ENCODE measurements around the gene RAD51B. TPM values are rescaled to one million over a fixed set of nuclear protein-coding genes. Genes with fewer than 3 reads are reported as not detected.
"Not testable (repeated sequence)": the region's sequence is repeated elsewhere in the genome, so short reads cannot be mapped to it uniquely, and the experiment has no call there.

The RAD51B gene
- total RNA-seq, 2 donors from 2014 or later, result 13.7 to 15.1 TPM

- intact Hi-C loops (cut with DNase I), result no loop called here
These were observed 866.0 kb downstream of the RAD51B start for GRCh38 chr14:68685419-68686204.

GRCh38 chr14:68686205-68686465 lies 866.6 kb downstream of the RAD51B start:
- no peak for DNase-seq (ENCODE audit: low spot score)
- intact Hi-C loops (cut with DNase I), result no loop called here

More at GRCh38 chr14:68685419-68686204, 866.0 kb downstream of the RAD51B start:
- peak; percentile 80 for DNase-seq (ENCODE audit: low spot score)

DNA sequence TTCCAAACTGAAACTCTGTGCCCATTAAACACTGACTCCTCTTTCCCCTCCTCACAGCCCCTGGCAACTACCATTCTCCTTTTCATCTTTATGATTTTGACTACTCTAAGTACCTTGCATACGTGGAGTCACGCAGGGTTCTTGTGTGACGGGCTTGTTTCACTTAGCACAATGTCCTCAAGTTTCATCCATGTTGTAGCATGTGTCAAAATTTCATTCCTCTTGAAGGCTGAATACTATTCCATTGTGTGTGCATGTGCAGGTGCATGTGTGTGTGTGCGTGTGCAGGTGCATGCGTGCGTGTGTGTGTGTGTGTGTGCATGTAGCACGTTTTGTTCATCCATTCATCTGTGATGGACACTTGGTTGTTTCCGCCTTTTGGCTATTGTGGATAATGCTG lies 867.1 kb downstream of the RAD51B start:
- intact Hi-C loops (cut with DNase I), result no loop called here
- no peak for DNase-seq (ENCODE audit: low spot score)

GRCh38 chr14:68687746-68688145 lies 868.2 kb downstream of the RAD51B start:
- intact Hi-C loops (cut with DNase I), result no loop called here
- no peak for DNase-seq (ENCODE audit: low spot score)

GRCh38 chr14:68688872-68689371 lies 869.3 kb downstream of the RAD51B start:
- no peak for DNase-seq (ENCODE audit: low spot score)
- intact Hi-C loops (cut with DNase I), result no loop called here

GRCh38 chr14:68689511-68689910 lies 869.9 kb downstream of the RAD51B start:
- intact Hi-C loops (cut with DNase I), result no loop called here
- DNase-seq (ENCODE audit: low spot score), result no peak

DNA sequence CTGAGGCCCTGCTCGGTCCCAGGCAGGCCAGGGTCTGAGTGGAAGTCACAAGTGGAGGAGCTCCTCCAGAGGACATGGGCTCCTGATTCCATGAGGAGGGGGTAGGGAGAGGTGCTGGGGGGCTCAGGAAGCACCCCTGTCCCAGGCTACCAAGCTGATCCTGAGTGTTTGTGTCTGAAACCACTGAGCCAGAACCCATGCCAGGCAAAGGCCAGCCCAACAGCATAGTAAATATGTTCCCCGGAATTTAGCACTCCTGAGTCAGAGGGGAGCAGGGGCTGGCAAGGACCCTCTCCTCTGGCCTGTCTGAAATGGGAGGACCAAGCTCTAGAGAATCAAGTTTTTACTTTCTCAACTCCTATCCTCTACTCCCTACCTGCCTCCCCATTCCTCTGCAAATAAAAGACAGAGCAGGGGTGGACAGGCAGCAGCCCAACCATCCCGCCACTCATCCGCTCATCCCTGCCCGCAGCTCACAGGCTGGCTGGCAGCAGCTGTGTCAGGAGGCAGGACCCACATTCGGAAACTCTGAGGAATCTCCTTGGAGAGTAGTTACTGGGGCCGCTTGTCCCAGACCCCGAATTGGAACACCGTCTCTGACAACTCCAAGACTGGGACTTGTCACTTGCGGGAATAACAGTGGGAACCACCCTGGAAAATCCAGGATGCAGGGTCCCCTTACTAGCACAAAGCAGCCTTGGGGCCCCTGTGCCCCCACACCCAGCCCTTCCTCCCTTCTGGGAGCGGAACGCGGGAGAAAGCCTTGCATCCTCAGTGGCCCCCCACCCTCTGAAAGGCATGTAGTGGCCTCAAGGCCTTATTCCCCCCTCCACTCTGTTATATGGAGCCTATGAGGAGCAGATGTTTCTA lies 870.7 kb downstream of the RAD51B start:
- no peak for DNase-seq (ENCODE audit: low spot score)
- intact Hi-C loops (cut with DNase I), result no loop called here

DNA sequence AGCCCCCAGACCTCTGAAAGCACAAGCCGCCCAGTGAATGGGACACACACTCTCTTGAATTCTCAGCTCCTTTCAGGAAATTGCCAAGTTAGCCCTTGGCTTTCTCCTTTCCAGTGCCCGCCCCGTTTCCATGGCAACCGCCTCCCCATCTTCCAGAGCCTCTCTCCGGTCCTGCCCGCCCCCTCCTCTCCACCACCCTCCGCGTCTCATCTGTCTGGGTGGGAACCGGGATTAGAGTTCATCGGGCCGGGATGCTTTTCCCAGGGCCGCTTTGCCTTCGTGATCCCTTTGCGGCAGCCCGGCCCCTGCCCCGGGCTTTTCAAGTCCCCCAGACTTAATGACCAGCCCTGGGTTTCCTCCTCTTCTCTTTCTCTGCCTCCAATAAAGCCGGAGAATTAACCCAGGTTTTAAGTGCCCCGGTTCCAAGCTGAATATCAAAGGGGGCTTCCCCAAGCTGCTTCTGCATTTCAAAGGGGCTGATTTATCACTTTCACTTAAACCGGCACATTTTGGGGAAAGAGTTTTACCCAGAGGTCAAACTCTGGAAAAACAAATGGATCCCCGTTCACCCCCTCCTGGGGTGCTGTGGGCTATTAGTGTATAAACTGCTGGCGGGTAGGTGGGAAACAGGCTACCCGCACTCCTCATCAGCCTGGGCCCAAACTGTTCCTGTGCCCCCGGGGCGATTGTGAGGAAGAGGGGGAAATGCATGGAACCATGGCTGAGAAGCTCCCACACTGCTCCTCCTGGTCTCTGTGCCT lies 871.6 kb downstream of the RAD51B start:
- peak; percentile 76 for DNase-seq (ENCODE audit: low spot score)
- intact Hi-C loops (cut with DNase I), result no loop called here

DNA sequence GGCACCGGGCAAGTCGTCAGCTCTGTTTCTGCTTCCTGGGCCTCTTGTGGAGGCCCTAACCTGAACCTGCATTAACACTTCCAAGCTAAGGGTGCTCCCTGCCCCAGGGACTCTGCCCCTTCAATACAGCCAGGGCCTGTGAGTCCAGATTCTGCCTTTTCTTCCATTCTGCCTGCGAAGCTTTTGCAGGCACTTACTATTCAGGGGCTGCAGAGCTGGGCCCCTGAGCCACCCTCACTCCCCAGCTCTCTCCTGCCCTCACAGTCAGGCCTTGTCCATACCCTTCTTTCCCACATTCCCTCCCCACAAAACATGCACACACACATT lies 872.2 kb downstream of the RAD51B start:
- intact Hi-C loops (cut with DNase I), result no loop called here
- DNase-seq (ENCODE audit: low spot score), result no peak

DNA sequence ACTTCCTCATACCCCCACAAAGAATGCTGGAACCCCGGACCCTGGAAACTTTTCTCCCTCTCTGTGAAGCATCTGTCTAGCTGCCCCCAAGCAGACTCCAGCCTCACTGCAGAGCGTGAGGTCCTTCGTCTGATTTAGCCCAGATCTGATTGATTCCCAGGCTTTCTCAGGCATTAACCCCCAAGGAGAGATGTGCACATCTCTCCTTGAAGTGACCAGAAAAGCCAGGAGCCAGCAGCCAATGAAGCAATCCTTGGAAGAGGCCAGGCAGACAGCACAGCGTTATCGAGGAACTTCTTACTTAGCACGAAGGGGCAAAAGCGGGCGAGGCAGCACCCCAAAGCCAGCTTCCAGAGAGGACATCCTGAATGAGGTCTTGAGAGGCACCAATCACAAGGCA lies 872.6 kb downstream of the RAD51B start:
- peak; percentile 79 for DNase-seq (ENCODE audit: low spot score)
- intact Hi-C loops (cut with DNase I), result no loop called here

- intact Hi-C loops (cut with DNase I), result no loop called here
These were observed 873.6 kb downstream of the RAD51B start for GRCh38 chr14:68692916-68693771.

DNA sequence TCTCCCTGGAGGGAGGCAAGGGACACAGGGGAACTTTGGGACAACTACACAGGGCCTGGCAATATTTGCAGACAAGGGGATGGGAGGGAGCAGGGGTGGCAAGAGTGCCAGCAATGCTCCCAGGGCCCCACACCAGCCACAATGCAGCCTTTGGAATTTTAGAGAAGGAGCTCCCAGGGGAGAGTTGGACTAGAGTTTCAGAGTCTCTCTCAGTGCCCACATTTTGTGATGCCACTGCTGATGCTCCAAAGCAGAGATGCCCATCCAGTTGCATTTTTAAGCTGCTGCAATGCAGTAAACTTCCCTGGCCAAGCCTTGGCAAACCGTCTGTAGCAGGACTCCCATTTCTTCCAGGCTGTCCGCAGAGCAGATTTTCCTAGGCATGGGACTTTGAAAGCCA lies 874.3 kb downstream of the RAD51B start:
- peak; percentile 29 for DNase-seq (ENCODE audit: low spot score)
- intact Hi-C loops (cut with DNase I), result no loop called here

More at GRCh38 chr14:68692916-68693771, 873.6 kb downstream of the RAD51B start:
- DNase-seq (ENCODE audit: low spot score), result peak; percentile 78

DNA sequence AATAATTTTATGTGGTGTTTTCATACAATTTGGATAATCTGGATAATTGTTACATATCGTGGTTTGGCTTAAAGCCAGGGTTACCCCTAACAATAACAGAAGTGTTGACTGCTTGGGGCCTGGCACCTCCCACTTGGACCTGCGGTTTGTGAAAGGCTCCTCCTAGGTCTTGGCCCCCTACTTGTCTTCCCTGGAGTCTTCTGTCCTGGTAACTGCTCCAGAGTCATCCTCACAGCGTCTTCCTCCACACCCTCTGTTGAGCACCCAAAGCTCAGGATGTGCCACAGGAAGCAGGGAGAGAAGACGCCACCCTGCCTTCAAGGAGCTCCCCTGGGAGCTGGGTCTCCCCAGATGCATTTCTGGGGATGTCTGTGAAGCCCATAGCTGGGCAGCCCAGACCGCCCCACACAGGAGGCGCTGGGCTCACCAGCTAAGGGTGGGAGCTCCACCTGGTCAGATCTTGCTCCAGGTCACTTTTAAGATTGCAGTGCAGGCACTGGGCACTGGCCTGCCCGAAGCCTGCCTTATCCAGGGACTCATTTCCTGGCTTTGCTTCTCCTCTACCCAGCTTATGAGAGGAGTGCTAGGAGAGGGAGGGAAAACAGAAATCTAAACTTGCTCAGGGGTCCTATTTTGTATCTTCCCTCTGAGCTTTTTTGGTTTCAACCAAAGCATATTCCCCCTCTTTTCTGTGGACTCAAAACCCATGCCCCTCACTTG lies 875.1 kb downstream of the RAD51B start:
- peak; percentile 72 for DNase-seq (ENCODE audit: low spot score)
- intact Hi-C loops (cut with DNase I), result no loop called here

- peak; percentile 85 for DNase-seq (ENCODE audit: low spot score)
- intact Hi-C loops (cut with DNase I), result no loop called here
These were observed 875.8 kb downstream of the RAD51B start for GRCh38 chr14:68695326-68695768.

DNA sequence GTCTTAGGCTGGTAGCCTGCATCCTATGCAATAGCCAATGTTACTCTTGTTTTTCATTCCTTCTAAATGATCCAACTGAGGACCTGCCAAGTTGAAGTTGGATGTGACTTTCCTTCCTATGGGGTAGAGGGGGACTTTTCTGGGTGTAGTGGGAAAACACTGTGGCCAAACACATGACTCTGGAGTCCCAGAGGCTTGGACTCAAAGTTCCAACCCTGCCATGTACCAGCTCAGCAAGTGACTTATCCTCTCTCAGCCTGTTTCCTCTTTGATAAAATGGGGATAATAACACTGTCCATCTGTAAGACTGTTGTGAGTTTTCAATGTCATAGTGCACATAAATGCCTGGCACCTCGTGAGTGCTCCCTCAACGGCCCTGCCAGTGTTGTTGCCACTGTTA lies 876.3 kb downstream of the RAD51B start:
- DNase-seq (ENCODE audit: low spot score), result peak; percentile 48
- intact Hi-C loops (cut with DNase I), result no loop called here

GRCh38 chr14:68696266-68696665 lies 876.7 kb downstream of the RAD51B start:
- no peak for DNase-seq (ENCODE audit: low spot score)
- intact Hi-C loops (cut with DNase I), result no loop called here

DNA sequence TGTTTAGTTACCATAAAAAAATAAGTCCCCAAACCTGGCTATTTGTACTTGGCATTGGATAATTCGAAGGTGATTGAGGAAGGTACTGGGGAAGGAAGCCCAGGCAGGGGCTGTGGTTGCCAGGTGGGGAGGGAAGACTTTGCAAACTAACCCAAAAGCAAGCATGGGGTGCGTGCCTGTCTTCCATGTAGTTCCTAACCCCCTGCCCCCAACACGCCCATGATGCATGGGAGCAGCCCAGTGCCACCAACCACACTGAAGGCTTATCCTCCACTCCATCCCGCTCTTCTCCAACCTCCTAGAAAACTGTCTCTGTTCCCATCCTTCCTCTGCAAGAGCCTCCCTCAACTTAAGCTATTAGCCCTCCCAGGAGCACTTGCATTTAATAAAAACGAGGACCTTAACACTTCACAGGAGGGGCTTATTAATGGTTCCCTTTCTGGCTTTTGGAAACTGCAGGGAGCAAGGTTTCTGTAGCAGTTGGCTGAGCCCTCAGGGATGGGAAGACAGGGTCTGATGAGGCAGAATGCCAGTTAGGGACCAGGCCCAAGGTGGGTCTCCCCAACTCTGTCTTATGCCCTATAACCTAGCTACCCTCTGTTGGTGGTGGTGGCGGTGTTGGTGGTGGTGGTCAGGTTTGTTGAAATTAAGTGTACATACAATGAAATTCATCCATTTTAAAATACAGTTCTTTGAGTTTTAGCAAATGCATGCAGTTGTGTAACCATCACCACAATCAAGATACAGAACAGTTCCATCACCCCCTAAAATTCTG lies 877.3 kb downstream of the RAD51B start:
- intact Hi-C loops (cut with DNase I), result no loop called here

GRCh38 chr14:68698773-68699172 lies 879.2 kb downstream of the RAD51B start:
- intact Hi-C loops (cut with DNase I), result not testable (repeated sequence)
- DNase-seq (ENCODE audit: low spot score), result peak; percentile 85

More for the DNA sequence above, 877.3 kb downstream of the RAD51B start:
- peak; percentile 47 for DNase-seq (ENCODE audit: low spot score)
